Hematopoietic multipotent progenitor cell treated with erythropoietin and hydrocortisone succinate and interleukin-3 and kit ligand, for 15 days (in vitro differentiated cells): Measurements from ENCODE around the gene TM7SF2.

Source experiments
- DNase-seq: peaks from one replicate; pipeline ENCODE4 v3.0.0-alpha.2; 2015; ENCODE audit warnings: low spot score

Gene TM7SF2

DNA sequence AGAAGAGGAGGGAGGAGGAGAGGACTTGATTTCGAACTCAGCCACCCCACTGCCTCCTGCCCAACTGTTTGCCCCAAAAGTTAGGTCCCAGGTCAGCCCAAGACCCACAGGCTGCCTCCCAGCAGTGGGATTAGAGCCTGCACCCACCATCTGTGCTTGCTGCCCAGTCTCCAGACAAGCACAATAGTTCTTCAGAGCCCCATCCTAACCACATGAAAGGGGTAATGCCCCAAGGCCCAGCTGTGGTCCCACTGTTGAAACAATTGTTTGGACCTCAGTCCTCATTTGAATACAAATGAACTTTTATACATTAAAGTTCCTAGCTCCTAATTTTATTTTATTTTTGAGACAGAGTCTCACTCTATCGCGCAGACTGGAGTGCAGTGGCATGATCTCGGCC is 21.0 kb upstream of the TM7SF2 start:
- no peak for DNase-seq

DNA sequence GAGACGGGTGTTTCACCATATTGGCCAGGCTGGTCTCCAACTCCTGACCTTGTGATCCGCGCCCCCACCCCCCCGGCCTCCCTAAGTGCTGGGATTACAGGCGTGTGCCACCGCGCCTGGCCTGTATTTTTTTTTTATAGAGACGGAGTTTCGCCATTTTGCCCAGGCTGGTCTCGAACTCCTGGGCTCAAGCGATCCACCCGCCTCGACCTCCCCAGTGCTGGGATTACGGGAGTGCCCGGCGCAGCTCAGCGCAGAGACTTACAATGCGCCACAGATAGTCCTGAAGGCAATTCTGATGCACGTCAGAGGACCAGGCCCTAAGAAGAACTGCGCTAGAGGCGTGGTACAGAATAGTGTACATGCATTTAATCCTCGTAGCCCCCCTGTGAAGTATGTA is 16.2 kb upstream of the TM7SF2 start:
- DNase-seq, result no peak

DNA sequence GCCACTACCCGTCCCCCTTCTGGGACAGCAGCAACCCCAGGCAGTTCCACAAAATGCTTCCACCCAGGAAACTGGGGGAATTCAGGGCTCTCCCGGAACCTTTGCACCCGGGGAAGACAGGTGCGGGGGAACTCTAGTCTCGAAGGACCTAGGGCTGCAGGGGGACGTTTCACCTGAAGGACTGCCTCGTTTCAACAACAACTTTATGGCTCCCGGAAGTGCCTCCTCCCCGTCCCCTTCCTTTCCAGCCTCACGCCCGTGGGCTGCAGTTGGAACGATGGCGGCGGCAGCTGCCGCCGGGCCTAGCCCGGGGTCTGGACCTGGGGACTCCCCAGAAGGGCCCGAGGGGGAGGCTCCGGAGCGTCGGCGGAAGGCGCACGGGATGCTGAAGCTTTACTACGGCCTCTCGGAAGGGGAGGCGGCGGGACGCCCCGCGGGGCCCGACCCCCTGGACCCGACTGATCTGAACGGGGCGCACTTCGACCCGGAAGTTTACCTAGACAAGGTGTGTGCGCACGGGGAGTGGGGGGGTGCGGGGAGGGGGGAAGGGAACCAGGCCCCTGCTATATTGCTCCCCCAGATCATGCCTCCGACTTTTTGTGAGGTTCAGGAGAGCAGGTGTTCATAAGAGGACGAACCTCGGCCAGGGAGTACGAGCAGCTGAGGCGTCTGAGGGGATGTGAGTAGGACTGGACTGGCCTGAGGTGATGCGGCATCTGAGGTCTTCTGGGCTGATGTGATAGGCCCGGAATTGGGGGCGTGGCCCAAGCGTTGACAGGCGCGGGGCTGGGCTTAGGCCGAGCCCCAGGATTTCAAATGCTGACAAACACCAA is 15.5 kb upstream of the TM7SF2 start, which contains the start of gene VPS51:
Gene VPS51 (plus strand): TSS at position 241 of the 833 bp plus-strand sequence. CDS start 37 bp downstream, at position 278.
- peak; percentile 95 for DNase-seq

DNA sequence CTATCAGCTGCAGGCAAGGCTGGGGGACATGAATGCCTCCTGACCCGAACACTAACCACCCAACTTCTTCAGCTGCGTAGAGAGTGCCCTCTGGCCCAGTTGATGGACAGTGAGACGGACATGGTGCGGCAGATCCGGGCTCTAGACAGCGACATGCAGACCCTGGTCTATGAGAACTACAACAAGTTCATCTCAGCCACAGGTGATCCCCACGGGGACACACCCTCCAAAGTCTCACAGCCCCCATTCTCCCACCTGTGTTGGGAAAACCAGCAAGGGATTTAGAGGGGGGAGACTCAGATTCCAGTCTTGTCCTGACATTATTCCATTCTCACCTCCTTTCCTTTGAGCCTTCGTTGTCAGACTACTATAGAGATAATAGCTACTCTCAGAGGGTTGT is 14.7 kb upstream of the TM7SF2 start:
- no peak for DNase-seq

DNA sequence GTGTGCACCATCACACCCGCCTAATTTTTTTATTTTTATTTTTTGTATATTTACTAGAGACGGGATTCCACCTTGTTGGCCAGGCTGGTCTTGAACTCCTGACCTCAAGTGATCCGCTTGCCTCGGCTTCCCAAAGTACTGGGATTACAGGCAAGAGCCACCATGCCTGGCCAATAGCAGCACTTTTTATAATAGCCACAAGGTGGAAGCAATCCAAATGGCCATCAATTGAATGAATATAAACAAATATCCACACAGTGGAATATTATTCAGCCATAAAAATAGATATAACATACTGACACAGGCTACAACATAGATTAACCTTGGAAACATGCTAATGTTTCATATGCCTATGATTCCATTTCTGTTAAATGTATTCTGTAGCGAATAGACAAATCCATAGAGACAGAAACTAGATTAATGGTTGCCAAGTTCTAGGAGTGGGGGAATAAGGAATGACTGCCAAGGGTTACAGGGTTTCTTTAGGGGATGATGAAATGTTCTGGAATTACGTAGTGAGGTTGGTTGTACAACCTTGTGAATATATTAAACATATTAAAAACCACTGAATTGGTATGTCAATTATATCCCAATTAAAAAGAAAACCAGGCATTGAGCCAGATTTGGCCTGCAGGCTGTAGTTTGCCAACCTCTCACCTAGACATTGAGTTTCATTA is 10.9 kb upstream of the TM7SF2 start:
- no peak for DNase-seq

DNA sequence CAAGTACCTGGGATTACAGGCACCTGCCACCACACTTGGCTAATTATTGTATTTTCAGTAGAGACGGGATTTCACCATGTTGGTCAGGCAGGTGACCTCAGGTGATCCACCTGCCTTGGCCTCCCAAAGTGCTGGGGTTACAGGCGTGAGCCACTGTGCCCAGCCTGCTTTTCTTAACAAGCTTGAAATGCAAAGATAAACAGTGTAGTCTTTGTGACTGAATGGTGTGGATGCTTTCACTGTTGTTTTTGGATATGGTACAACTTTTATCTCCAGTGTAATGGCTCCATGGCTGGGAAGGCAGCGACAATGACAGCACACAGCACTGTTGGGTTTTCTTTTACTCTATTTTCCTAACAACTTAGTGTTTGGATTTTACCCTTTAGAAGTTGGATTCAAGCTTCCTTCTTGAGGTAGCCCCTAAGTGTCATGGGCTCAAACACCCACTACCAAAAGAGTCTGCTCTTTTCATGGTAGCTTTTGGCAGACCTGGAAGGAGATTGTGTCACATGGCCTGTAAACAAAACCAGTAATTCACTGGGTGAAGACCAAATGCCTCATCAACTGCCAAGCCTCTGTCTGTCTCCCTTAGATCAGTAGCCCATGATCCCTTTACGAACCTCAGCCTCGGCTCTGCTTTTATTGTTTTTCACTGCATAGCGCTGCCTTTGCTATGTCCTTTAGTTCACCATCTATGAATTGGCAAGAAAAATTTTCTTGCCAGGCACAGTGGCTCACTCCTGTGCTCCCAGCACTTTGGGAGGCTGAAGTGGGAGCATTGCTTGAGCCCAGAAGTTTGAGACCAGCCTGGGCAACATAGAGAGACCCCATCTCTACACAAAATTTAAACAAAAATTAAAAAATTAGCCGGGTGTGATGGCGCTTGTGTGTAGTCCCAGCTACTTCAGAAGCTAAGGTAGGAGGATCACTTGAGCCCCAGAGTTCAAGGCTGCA is 9.3 kb upstream of the TM7SF2 start:
- DNase-seq, result no peak

DNA sequence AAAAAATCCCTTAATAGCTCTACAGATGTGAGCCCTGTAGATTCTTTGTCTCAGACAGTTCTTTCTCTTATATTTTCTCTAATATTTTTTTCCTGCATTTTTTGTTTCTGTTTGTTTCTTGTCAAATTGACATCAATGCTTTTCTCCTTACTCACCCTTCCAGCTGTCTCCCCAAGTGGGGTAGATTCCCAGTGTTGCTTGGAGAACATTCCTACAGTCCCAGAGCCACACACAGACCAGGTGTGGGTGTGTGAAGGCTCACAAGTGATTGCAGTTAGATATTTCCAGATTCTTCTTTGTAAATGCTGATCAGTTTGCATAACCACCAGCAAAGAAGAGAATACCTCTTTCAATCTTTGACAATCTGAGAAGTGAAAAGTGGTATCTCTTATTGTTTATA is 8.2 kb upstream of the TM7SF2 start:
- DNase-seq, result no peak

DNA sequence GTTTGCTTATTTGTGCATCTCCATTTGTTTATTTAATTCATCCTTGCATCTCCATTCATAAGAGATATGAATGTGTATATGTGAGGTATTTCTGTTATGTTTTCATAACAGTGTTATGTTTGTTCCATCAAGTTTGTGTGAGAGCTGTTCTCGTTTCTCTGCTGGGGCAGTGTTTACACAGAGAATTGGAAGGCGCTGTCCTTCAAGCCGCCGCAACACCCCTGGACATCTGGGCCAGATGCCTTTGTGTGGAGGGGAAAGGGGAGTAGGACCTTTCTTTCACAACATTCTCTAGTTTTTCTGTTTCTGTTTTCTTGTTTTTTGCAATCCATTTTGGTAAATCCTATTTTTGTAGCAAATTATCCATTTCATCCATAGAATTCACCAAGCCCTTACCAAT is 7.0 kb upstream of the TM7SF2 start:
- DNase-seq, result no peak

DNA sequence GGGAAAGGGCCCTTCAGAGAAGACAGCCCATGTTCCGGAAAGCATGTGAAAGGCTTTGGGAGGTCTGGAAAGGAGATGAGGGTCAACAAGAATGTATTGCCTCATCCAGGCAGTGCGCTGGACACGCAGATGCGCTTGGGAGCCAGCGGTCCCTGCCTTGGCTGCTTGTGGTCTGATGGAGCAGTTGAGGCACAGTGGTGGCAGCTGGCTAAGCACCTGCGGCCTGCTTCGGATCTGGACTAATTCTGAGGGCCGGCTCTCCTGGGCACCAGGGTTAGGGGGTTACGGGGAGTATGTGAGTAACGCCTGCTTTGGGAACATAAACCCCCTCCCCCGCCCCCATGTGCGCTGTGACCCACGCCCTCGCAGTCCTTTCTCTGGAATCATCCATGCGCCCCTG is 4.6 kb upstream of the TM7SF2 start:
- no peak for DNase-seq

DNA sequence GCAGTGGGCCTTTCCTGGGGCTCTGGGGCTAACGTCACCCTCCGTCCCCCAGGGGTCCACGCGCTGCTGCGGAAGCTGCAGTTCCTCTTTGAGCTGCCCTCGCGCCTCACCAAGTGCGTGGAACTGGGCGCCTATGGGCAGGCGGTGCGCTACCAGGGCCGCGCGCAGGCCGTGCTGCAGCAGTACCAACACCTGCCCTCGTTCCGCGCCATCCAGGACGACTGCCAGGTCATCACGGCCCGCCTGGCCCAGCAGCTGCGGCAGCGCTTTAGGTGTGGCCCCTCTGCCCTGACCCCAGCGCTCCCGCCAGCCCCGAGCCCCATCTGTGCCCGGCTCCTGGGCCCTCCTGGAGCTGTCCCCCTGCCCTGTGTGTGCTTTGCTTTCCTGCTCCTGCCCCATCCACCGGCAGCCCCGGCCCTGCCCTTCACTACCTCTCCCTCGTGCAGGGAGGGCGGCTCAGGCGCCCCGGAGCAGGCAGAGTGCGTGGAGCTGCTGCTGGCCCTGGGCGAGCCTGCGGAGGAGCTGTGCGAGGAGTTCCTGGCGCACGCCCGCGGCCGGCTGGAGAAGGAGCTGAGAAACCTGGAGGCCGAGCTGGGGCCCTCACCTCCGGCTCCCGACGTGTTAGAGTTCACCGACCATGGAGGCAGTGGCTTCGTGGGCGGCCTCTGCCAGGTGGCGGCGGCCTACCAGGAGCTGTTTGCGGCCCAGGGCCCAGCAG is 3.8 kb upstream of the TM7SF2 start:
- DNase-seq, result no peak

DNA sequence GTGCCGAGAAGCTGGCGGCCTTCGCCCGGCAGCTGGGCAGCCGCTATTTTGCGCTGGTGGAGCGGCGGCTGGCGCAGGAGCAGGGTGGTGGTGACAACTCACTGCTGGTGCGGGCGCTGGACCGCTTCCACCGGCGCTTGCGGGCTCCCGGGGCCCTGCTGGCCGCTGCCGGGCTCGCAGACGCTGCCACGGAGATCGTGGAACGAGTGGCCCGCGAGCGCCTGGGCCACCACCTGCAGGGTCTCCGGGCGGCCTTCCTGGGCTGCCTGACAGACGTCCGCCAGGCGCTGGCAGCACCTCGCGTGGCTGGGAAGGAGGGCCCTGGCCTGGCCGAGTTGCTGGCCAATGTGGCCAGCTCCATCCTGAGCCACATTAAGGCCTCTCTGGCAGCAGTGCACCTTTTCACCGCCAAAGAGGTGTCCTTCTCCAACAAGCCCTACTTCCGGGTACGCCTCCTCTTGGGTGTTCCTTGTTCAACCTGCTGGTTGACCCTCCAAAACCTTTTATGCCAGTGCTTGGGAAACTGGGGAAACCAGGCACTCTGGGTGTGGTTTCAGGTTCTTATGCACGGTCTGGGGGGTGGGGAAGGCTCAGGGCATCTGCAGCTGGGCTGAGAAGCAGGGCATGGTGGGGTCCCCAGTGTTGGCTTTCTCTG is 3.1 kb upstream of the TM7SF2 start:
- no peak for DNase-seq

DNA sequence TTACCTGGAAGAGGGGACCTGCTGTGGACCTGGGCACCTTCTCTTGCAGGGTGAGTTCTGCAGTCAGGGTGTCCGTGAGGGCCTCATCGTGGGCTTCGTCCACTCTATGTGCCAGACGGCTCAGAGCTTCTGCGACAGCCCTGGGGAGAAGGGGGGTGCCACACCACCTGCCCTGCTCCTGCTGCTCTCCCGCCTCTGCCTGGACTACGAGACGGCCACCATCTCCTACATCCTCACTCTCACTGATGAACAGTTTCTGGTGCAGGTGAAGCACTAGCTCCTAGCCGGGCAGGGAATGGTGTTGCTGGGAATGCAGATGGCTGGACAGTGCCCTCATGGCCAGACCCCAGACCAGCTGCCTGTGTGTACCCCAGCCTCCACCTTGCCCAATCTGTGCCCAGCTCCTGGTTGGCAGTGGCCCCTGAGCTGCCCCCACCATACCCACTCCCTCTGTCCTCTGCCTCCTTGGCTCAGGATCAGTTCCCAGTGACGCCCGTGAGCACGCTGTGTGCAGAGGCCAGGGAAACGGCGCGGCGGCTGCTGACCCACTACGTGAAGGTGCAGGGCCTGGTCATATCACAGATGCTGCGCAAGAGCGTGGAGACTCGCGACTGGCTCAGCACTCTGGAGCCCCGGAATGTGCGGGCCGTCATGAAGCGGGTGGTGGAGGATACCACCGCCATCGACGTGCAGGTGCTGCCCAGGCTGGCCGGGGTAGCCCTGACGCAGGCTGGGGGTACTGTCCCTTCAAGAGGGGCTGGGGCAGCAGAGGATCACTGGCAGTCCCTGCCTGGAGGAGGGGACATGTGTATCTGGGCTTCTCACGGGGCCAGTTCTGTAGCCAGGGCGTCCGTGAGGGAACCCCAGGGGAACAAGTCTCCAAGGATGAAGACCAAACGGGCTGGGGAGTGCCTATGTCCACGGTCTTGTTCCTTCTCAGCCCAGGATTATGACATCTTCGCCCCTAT is 2.2 kb upstream of the TM7SF2 start:
- DNase-seq, result no peak

DNA sequence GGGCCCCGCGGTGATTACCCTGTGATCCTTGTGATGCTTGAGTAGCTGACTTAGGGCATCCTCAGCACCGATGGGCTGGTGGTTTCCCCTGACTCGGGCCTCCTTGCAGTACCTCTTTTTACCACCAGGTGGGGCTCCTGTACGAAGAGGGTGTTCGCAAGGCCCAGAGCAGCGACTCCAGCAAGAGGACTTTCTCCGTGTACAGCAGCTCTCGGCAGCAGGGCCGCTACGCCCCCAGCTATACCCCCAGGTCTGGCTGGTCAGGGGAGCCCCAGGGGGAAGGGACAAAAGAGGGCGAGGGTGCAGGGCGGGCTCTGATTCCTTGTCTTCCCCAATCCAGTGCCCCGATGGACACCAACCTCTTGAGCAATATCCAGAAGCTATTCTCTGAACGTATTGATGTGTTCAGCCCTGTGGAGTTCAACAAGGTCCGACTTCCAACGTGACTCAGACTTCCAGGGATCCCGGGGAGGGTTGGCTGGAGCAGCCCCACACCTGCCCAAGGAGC is 1.3 kb upstream of the TM7SF2 start:
- DNase-seq, result peak; percentile 90

DNA sequence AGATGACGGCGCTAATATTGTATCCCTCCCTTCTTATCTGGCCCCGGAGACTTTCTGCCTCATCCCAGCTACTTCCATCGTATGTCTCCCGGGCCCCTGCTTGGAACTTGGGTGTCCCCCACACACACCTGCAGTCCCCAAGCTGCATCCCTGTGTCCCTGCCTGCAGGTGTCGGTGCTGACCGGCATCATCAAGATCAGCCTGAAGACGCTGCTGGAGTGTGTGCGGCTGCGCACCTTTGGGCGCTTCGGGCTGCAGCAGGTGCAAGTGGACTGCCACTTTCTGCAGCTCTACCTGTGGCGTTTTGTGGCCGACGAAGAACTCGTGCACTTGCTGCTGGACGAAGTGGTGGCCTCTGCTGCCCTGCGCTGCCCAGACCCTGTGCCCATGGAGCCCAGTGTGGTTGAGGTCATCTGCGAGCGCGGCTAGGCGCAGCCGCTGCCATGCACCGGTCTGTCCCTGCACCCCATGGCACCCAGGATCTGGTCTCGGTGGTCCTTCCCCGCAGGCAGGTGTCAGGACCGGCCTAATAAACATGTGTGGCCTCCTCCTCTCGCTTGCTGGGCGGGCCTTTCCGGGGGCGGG is 421 bp upstream of the TM7SF2 start:
- no peak for DNase-seq

DNA sequence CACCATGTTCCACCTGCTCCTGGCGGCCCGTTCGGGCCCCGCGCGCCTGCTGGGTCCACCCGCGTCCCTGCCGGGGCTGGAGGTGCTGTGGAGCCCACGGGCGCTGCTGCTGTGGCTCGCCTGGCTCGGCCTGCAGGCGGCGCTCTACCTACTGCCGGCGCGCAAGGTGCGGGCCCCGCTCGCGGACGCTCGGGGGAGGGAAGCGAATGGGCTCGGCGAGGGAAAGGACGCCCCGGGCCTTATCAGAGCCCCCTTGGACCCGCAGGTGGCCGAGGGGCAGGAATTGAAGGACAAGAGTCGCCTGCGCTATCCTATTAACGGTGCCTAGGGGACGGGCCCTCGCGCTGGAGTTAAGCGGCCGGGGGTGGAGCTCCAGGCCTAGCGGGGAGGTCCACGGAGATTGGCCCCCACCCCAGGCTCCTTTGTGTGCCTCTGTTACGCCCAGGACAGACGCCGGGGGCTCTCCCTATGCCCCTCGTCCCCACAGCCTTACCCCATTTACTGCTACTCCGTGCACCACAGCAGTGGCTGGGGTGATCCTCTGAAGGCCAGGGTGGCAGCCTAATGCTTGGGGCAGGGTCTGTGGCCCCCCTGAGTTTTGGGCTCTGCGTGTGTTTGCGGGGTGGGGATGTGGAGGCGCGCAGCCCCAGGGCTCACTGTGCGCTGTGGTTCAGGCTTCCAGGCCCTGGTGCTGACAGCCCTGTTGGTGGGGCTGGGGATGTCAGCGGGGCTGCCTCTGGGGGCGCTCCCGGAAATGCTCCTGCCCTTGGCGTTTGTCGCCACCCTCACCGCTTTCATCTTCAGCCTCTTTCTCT is 1.1 kb downstream of the TM7SF2 start:
- peak; percentile 72 for DNase-seq

DNA sequence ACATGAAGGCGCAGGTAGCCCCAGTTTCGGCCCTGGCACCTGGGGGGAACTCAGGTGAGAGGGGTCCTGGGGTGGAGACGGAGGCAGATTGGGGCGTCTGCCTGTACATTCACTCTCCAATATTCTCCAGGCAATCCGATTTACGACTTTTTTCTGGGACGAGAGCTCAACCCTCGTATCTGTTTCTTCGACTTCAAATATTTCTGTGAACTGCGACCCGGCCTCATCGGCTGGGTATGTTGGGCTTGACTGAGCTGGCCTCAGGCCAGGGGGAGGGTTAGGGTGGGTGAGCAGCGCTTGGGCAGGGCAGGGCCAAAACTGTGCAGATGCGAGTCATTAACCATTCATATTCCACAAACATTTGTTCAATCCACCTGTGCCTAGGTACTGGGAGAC is 1.7 kb downstream of the TM7SF2 start:
- DNase-seq, result peak; percentile 38

DNA sequence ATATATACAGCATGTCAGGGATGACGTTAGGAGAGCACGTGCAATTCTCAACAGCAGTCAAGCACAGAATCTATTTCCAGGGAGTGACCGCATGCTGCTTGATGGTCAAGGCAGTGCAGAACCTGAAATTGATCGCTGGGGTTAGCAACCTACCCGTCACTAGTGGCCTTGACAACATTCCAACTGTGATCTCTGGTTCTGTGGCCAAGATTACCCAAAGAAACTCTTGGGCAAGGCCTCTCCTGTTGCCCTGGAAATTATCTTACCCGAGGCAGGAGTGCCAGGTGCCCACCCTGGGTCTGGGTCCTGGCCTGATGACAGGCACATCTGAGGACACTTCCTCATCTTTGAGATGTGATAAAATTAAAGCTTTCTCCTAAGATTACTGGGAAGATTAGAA is 2.2 kb downstream of the TM7SF2 start:
- peak; percentile 63 for DNase-seq

DNA sequence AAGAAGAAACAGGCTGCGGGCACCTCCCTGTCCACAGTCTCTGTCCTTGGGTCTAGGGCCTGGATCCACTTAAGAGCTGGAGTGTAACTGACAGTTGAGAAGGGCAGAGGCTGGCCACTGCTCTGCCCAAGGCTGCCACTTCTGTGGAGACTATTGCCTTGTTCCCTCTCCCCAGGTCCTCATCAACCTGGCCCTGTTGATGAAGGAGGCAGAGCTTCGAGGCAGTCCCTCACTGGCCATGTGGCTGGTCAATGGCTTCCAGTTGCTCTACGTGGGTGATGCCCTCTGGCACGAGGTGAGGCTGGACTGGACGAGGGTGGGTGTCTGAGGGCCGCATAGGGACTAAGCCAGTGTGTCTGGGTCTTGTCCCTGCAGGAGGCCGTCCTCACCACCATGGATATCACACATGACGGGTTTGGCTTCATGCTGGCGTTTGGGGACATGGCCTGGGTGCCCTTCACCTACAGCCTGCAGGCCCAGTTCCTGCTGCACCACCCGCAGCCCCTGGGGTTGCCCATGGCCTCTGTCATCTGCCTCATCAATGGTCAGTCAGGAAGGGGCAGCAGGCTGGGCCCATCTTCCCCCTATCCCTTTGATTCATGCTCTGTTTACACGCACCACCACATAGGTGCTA is 3.0 kb downstream of the TM7SF2 start:
- DNase-seq, result no peak
